GM18498 (cell line): ENCODE data around the gene LRRC27.

Source experiments
- ATAC-seq: cut with Tn5 transposase; IDR thresholded peaks from one replicate; pipeline ENCODE4 v1.9.1; 2021; ENCODE audit warnings: mild to moderate bottlenecking, moderate library complexity; ENCODE audit not compliant: unreplicated experiment

LRRC27 gene

GRCh38 chr10:132355297-132355696, 23.3 kb downstream of the LRRC27 start:
- ATAC-seq = no peak

GRCh38 chr10:132355754-132356153, 23.8 kb downstream of the LRRC27 start:
- no peak for ATAC-seq

GRCh38 chr10:132356621-132357195, 24.7 kb downstream of the LRRC27 start:
- no peak for ATAC-seq

- ATAC-seq = no peak
These were observed 25.5 kb downstream of the LRRC27 start for GRCh38 chr10:132357286-132358058.

- ATAC-seq = no peak
These were observed 27.5 kb downstream of the LRRC27 start for GRCh38 chr10:132359305-132360040.

GRCh38 chr10:132360766-132361447, 28.9 kb downstream of the LRRC27 start:
- no peak for ATAC-seq

GRCh38 chr10:132361581-132362101, 29.6 kb downstream of the LRRC27 start:
- no peak for ATAC-seq

- no peak for ATAC-seq
These were observed 30.2 kb downstream of the LRRC27 start for GRCh38 chr10:132362151-132362611.

GRCh38 chr10:132363376-132363775, 31.4 kb downstream of the LRRC27 start:
- ATAC-seq = no peak

GRCh38 chr10:132363921-132364593, 32.1 kb downstream of the LRRC27 start:
- no peak for ATAC-seq

- no peak for ATAC-seq
These were observed 32.6 kb downstream of the LRRC27 start for GRCh38 chr10:132364594-132364970.

GRCh38 chr10:132365102-132365501, 33.1 kb downstream of the LRRC27 start:
- ATAC-seq = no peak

- ATAC-seq = no peak
These were observed 34.0 kb downstream of the LRRC27 start for GRCh38 chr10:132366006-132366405.

- no peak for ATAC-seq
These were observed 34.5 kb downstream of the LRRC27 start for GRCh38 chr10:132366499-132366898.

GRCh38 chr10:132368391-132368790, 36.4 kb downstream of the LRRC27 start:
- no peak for ATAC-seq

- ATAC-seq = no peak
These were observed 37.1 kb downstream of the LRRC27 start for GRCh38 chr10:132368881-132369635.

GRCh38 chr10:132369636-132370185, 37.7 kb downstream of the LRRC27 start:
- ATAC-seq = no peak

GRCh38 chr10:132370426-132371340, 38.7 kb downstream of the LRRC27 start:
- no peak for ATAC-seq
